ENCODE results near the gene PTPRD. TPM values are rescaled to one million over a fixed set of nuclear protein-coding genes. Genes with fewer than 3 reads are reported as not detected.

The PTPRD gene
- total and polyA plus RNA-seq, 2 of the 4 experiments (the other 2 are of a cell fraction), result 0.07 to 0.18 TPM

DNA sequence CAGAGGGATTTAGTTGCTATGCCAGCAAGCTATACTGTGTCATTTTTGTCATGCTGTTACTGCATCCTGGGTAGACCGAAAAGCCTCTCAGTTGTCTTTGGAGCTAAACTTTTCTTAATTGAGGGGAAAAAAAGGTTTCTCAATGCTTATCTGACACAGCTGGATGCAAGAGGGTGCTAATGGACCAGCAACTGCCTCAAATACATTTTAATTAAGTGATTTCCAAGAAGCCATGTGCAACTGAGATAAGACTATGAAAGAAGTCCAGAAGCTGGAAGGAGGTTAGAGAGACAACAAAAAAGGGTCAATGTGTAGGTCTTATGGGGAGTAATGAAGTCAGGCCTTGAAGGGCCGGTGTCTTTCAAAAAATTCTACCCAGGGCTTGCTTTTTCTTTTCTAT is 2347.5 kb downstream of the PTPRD start:
- ChIA-PET CTCF (no interaction called here), POLR2A (ENCODE audit: unreplicated experiment) (no interaction called here)
- H3K79me1 ChIP-seq (ENCODE audit: low read depth in 1 of 2, low read length in 2 of 2), result no peaks in the 10 kb centered on the region
- dilution Hi-C loops (cut with HindIII; ENCODE audit: low sequenced_read_pairs, unreplicated experiment) (no loop called here), in situ Hi-C loops (cut with MboI; ENCODE audit: low sequenced_read_pairs) (no loop called here), intact Hi-C loops (cut with micrococcal nuclease) (no loop called here)
- no peak overlapping the region for H2AFZ ChIP-seq (replicated peaks; ENCODE audit: low read length, poor library complexity)
- H4K91ac ChIP-seq (ENCODE audit: insufficient read depth, low read depth, low read length), result no peak overlapping the region
- no peaks in the 10 kb centered on the region for H4K20me1 ChIP-seq (ENCODE audit: insufficient read depth, low read length)
- H3K23ac ChIP-seq (ENCODE audit: low read depth, low read length), result no peak overlapping the region
- H2BK120ac ChIP-seq (ENCODE audit: low read depth, low read length), result no peak overlapping the region
- H3K27me3 ChIP-seq (ENCODE audit: control insufficient read depth, insufficient read depth, low read length), result no peaks in the 10 kb centered on the region
- DNase-seq (no peak), ATAC-seq (ENCODE audit: low read depth) (no peak)
- no peaks in the 10 kb centered on the region for H3K4me1 ChIP-seq (ENCODE audit: control insufficient read depth, insufficient read depth, low read length)
- no peak overlapping the region for H3K18ac ChIP-seq (ENCODE audit: low read depth, low read length)
- H2AK5ac ChIP-seq (ENCODE audit: low read depth, low read length), result no peak overlapping the region
- no peak overlapping the region for H2AK9ac ChIP-seq (replicated peaks; ENCODE audit: low read depth, low read length, poor library complexity)
- TF ChIP-seq RCOR1 (IDR thresholded peaks at IDR 0.05; ENCODE audit: insufficient replicate concordance, low read length), result no peak
- TF ChIP-seq, protein P1, sequence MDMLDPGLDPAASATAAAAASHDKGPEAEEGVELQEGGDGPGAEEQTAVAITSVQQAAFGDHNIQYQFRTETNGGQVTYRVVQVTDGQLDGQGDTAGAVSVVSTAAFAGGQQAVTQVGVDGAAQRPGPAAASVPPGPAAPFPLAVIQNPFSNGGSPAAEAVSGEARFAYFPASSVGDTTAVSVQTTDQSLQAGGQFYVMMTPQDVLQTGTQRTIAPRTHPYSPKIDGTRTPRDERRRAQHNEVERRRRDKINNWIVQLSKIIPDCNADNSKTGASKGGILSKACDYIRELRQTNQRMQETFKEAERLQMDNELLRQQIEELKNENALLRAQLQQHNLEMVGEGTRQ (IDR thresholded peaks at IDR 0.05; ENCODE audit: low read depth, low read length), result no peak
- no peak for TF ChIP-seq ELK1 (IDR thresholded peaks at IDR 0.05; ENCODE audit: borderline replicate concordance, low read depth, low read length)
- no peak for TF ChIP-seq NFE2L2 (IDR thresholded peaks at IDR 0.05; ENCODE audit: low read depth, low read length)
- no peak for TF ChIP-seq MAFK (IDR thresholded peaks at IDR 0.05; ENCODE audit: low read depth, low read length)
- TF ChIP-seq, protein P2, sequence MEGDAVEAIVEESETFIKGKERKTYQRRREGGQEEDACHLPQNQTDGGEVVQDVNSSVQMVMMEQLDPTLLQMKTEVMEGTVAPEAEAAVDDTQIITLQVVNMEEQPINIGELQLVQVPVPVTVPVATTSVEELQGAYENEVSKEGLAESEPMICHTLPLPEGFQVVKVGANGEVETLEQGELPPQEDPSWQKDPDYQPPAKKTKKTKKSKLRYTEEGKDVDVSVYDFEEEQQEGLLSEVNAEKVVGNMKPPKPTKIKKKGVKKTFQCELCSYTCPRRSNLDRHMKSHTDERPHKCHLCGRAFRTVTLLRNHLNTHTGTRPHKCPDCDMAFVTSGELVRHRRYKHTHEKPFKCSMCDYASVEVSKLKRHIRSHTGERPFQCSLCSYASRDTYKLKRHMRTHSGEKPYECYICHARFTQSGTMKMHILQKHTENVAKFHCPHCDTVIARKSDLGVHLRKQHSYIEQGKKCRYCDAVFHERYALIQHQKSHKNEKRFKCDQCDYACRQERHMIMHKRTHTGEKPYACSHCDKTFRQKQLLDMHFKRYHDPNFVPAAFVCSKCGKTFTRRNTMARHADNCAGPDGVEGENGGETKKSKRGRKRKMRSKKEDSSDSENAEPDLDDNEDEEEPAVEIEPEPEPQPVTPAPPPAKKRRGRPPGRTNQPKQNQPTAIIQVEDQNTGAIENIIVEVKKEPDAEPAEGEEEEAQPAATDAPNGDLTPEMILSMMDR (conservative IDR thresholded peaks at IDR 0.05; ENCODE audit: low read depth, low read length), result no peak
- no peak for TF ChIP-seq MAZ (IDR thresholded peaks at IDR 0.05; ENCODE audit: borderline replicate concordance, low read depth, low read length)
- no peak for TF ChIP-seq RFX5 (IDR thresholded peaks at IDR 0.05; ENCODE audit: low read depth, low read length)
- TF ChIP-seq RAD21 (IDR thresholded peaks at IDR 0.05; ENCODE audit: low read length), result no peak
- TF ChIP-seq CEBPB (IDR thresholded peaks at IDR 0.05; ENCODE audit: low read depth, low read length), result no peak
- TF ChIP-seq CHD1 (IDR thresholded peaks at IDR 0.05; ENCODE audit: low read depth, low read length), result no peak
- TF ChIP-seq FOS (IDR thresholded peaks at IDR 0.05; ENCODE audit: low read depth, low read length), result no peak
- TF ChIP-seq BHLHE40 (IDR thresholded peaks at IDR 0.05; ENCODE audit: low read depth, low read length), result no peak
- no peak for TF ChIP-seq MXI1 (IDR thresholded peaks at IDR 0.05; ENCODE audit: borderline replicate concordance, low read depth, low read length)
- no peak for TF ChIP-seq POLR2A (IDR thresholded peaks at IDR 0.05; ENCODE audit: low read depth, low read length)
- no peak for TF ChIP-seq SMC3 (IDR thresholded peaks at IDR 0.05; ENCODE audit: low read depth, low read length)
- no peak overlapping the region for H3K27ac ChIP-seq (ENCODE audit: insufficient read depth, low read length)
- H3K4me2 ChIP-seq (ENCODE audit: low read depth, low read length), result no peak overlapping the region
- H3K9me3 ChIP-seq (ENCODE audit: control insufficient read depth, insufficient read depth, low read length), result peaks cover 5% of the 10 kb centered on the region
- BruUV-seq (replicated peaks), result no TSS peak
- no peak overlapping the region for H3K56ac ChIP-seq (ENCODE audit: extremely low read depth, insufficient read depth, low read length)
- H4K8ac ChIP-seq (ENCODE audit: low read depth in 2 of 2, low read length in 2 of 2), result no peak overlapping the region
- H2BK15ac ChIP-seq (ENCODE audit: low read depth, low read length), result no peak overlapping the region
- H2BK5ac ChIP-seq (ENCODE audit: low read depth, low read length, poor library complexity, severe bottlenecking), result no peak overlapping the region
- WGBS, 2 experiments (ENCODE audit: extremely low coverage in 2 of 2, insufficient read length in 1 of 2), result no CpG with 5 or more reads among the region's 2 CpGs
- no peak overlapping the region for H2BK20ac ChIP-seq (ENCODE audit: low read depth, low read length)
- H3K9ac ChIP-seq (ENCODE audit: low read depth, low read length), result no peak overlapping the region
- no peaks in the 10 kb centered on the region for H3K9me1 ChIP-seq (ENCODE audit: insufficient read depth, low read length)
- H4K5ac ChIP-seq (ENCODE audit: low read depth, low read length), result no peak overlapping the region
- no peak overlapping the region for H3K4ac ChIP-seq (ENCODE audit: low read depth, low read length)
- no peak overlapping the region for H3K4me3 ChIP-seq (ENCODE audit: insufficient read depth, low read depth, low read length)
- H3K14ac ChIP-seq (replicated peaks; ENCODE audit: low read depth, low read length), result no peak overlapping the region
- H3K36me3 ChIP-seq (ENCODE audit: control insufficient read depth, insufficient read depth, low read length), result no peaks in the 10 kb centered on the region
